ENCODE measurements around the gene PYROXD2.

GRCh38 chr10:98422182-98422581, 7.2 kb upstream of the PYROXD2 start:
- TF ChIP-seq, protein P1, sequence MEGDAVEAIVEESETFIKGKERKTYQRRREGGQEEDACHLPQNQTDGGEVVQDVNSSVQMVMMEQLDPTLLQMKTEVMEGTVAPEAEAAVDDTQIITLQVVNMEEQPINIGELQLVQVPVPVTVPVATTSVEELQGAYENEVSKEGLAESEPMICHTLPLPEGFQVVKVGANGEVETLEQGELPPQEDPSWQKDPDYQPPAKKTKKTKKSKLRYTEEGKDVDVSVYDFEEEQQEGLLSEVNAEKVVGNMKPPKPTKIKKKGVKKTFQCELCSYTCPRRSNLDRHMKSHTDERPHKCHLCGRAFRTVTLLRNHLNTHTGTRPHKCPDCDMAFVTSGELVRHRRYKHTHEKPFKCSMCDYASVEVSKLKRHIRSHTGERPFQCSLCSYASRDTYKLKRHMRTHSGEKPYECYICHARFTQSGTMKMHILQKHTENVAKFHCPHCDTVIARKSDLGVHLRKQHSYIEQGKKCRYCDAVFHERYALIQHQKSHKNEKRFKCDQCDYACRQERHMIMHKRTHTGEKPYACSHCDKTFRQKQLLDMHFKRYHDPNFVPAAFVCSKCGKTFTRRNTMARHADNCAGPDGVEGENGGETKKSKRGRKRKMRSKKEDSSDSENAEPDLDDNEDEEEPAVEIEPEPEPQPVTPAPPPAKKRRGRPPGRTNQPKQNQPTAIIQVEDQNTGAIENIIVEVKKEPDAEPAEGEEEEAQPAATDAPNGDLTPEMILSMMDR (IDR thresholded peaks at IDR 0.05) = no peak
- no peak for TF ChIP-seq POLR2A (IDR thresholded peaks at IDR 0.05)

Data from lower leg skin (tissue), 3 donors.